Liver (tissue), 9 donors: ENCODE measurements around the gene RERE. TPM values are rescaled to one million over a fixed set of nuclear protein-coding genes. Genes with fewer than 3 reads are reported as not detected.

Experiments
- DNase-seq: peaks from one replicate; pipeline ENCODE4 v3.0.0-alpha.2; 2017; ENCODE audit warnings: low spot score
- H3K27ac ChIP-seq, 2 donors: one replicate each; pipeline ENCODE4 v1.7.0; 2013; ENCODE audit warnings: inconsistent platforms in 2 of 2, low read length in 2 of 2, control low read depth in 1 of 2, low read depth in 1 of 2, mild to moderate bottlenecking in 1 of 2
- H3K27me3 ChIP-seq, 4 donors: one replicate each; pipeline versions ENCODE4 v1.6.1 to v1.7.0; 2013; ENCODE audit warnings: low read length in 3 of 4, inconsistent platforms in 1 of 4, mild to moderate bottlenecking in 1 of 4, moderate library complexity in 1 of 4; ENCODE audit not compliant: control insufficient read depth in 4 of 4, insufficient read depth in 4 of 4
- H3K36me3 ChIP-seq, 4 donors: one replicate each; pipeline versions ENCODE4 v1.6.1 to v1.7.0; 2013; ENCODE audit warnings: low read length in 3 of 4, mild to moderate bottlenecking in 3 of 4, low read depth in 1 of 4, moderate library complexity in 1 of 4; ENCODE audit not compliant: control insufficient read depth in 4 of 4, insufficient read depth in 3 of 4
- H3K4me1 ChIP-seq, 4 donors: one replicate each; pipeline versions ENCODE4 v1.6.1 to v1.7.0; 2013; ENCODE audit warnings: low read length in 3 of 4, mild to moderate bottlenecking in 3 of 4, moderate library complexity in 1 of 4; ENCODE audit not compliant: control insufficient read depth in 4 of 4, insufficient read depth in 4 of 4
- H3K4me3 ChIP-seq, 3 donors: one replicate each; pipeline versions ENCODE4 v1.6.1 to v1.7.0; 2013; ENCODE audit warnings: low read length in 3 of 3, control low read depth in 1 of 3, low read depth in 1 of 3, mild to moderate bottlenecking in 1 of 3
- H3K9ac ChIP-seq, 2 donors: one replicate each; pipeline ENCODE4 v1.7.0; 2013; ENCODE audit warnings: low read length in 2 of 2, mild to moderate bottlenecking in 2 of 2, moderate library complexity in 2 of 2, control low read depth in 1 of 2, low read depth in 1 of 2
- H3K9me3 ChIP-seq, 4 donors: one replicate each; pipeline versions ENCODE4 v1.6.1 to v1.7.0; 2013; ENCODE audit warnings: low read length in 3 of 4; ENCODE audit not compliant: control insufficient read depth in 4 of 4
- EGR1 ChIP-seq, 2 donors: IDR thresholded peaks; 2 replicates each; pipeline ENCODE4 v1.6.1; 2016 to 2018; ENCODE audit warnings: antibody characterized with exemption in 2 of 2, low read depth in 2 of 2
- FOXA1 ChIP-seq: IDR thresholded peaks from 2 replicates; pipeline ENCODE4 v1.6.1; 2016; ENCODE audit warnings: antibody characterized with exemption
- FOXA2 ChIP-seq: IDR thresholded peaks from 2 replicates; pipeline ENCODE4 v1.6.1; 2016; ENCODE audit warnings: antibody characterized with exemption
- HNF4A ChIP-seq, 2 donors: conservative IDR thresholded peaks; 2 replicates each; pipeline ENCODE4 v1.6.1; 2016; ENCODE audit warnings: antibody characterized with exemption in 2 of 2, mild to moderate bottlenecking in 2 of 2
- HNF4G ChIP-seq: IDR thresholded peaks from 2 replicates; pipeline ENCODE4 v1.6.1; 2016; ENCODE audit warnings: antibody characterized with exemption
- JUND ChIP-seq, 2 donors: IDR thresholded peaks; 2 replicates each; pipeline ENCODE4 v1.6.1; 2016; ENCODE audit warnings: antibody characterized with exemption in 2 of 2
- NR2F2 ChIP-seq: IDR thresholded peaks from 2 replicates; pipeline ENCODE4 v1.6.1; 2016; ENCODE audit warnings: antibody characterized with exemption
- RAD21 ChIP-seq, 2 donors: IDR thresholded peaks; 2 replicates each; pipeline ENCODE4 v1.6.1; 2016; ENCODE audit warnings: antibody characterized with exemption in 2 of 2, mild to moderate bottlenecking in 2 of 2
- RXRA ChIP-seq, 2 donors: IDR thresholded peaks; 2 replicates each; pipeline ENCODE4 v1.6.1; 2017 to 2018; ENCODE audit warnings: antibody characterized with exemption in 2 of 2, mild to moderate bottlenecking in 1 of 2
- SP1 ChIP-seq: IDR thresholded peaks from 2 replicates; pipeline ENCODE4 v1.6.1; 2018; ENCODE audit warnings: antibody characterized with exemption, mild to moderate bottlenecking
- TAF1 ChIP-seq: conservative IDR thresholded peaks from 2 replicates; pipeline ENCODE4 v1.6.1; 2016; ENCODE audit warnings: antibody characterized with exemption, mild to moderate bottlenecking
- YY1 ChIP-seq: IDR thresholded peaks from 2 replicates; pipeline ENCODE4 v1.6.1; 2016; ENCODE audit warnings: antibody characterized with exemption, mild to moderate bottlenecking
- WGBS: extraction: QIAGEN DNeasy Blood & Tissue Kit; methylation state at CpG from one replicate; pipeline ENCODE4 v1.1.7; 2013; 5-methylcytosine and 5-hydroxymethylcytosine counted together
- polyA plus RNA-seq, 2 donors: library from polyadenylated mRNA; stranded (reverse) in 1 of 2; unstranded in 1 of 2; fragments of 200-250 nt in 1 of 2; fragments of >200 nt in 1 of 2; fragmentation: Nextera tagmentation in 1 of 2; extraction: Ambion mirVana in 1 of 2; gene quantifications; one replicate each; pipeline versions ENCODE4 v1.2.1 to v1.2.3, GENCODE V29; 2013 to 2015
- total RNA-seq, 2 donors: library from RNA; depleted of rRNA; stranded (reverse); fragments of >200 nt; gene quantifications; one replicate each; pipeline ENCODE4 v1.2.3, GENCODE V29; 2014
- TF ChIP-seq, protein P1 (sequence below): IDR thresholded peaks from 2 replicates; pipeline ENCODE4 v1.6.1; 2016; ENCODE audit warnings: antibody characterized with exemption
- TF ChIP-seq, protein P2 (sequence below): fragments of 150-350 bp; IDR thresholded peaks from 2 replicates; pipeline ENCODE4 v1.5.1; 2017; ENCODE audit warnings: improper control_type of control experiment, low read depth, low read length; ENCODE audit not compliant: missing input control
- TF ChIP-seq, protein P3 (sequence below): IDR thresholded peaks from 2 replicates; pipeline ENCODE4 v1.6.1; 2016; ENCODE audit warnings: antibody characterized with exemption
- TF ChIP-seq, protein P4 (sequence below): IDR thresholded peaks from 2 replicates; pipeline ENCODE4 v1.6.1; 2016; ENCODE audit warnings: antibody characterized with exemption, mild to moderate bottlenecking
- donor health status: healthy.
- donor health status: healthy.
- donor health status: healthy.
- donor health status: healthy.
- donor health status: healthy.

RERE gene
- total and polyA plus RNA-seq, 4 donors, result 9.8 to 49.1 (median 24.8) TPM

DNA sequence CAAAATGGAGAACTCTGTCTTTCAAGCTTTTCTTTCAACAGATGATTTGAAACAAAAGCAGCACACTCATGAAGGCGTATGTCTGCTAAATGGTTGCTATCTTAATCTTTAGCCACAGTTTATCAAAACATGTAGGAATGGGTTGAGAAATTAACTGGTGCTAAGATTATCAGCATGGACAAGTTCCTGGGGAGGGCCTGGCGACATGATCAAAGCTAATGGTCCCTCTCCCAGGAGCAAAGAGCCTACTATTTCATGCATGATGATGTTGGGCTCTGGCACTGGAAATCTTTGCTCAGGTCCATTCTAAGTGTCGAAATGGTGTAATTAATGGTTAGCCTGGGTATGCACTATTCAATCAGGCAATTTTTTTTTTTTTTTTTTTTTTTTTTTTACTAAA, 407.8 kb downstream of the RERE start:
- Histone ChIP-seq H3K4me1 (peaks cover 14 to 64% (median 55%) of the 10 kb centered on the region in 4 donors), H3K9me3 (no peaks in the 10 kb centered on the region), H3K27ac (peak overlapping the region; percentile 72 to 78), H3K36me3 (peaks cover 0 to 5% (median 3%) of the 10 kb centered on the region in 4 donors), H3K4me3 (no peak overlapping the region), H3K27me3 (no peaks in the 10 kb centered on the region), H3K9ac (no peak overlapping the region)
- TF ChIP-seq HNF4A (conservative IDR thresholded peaks at IDR 0.05), result peak; percentile 28 to 61
- no peak for TF ChIP-seq FOXA2
- TF ChIP-seq TAF1, result no peak
- peak in 1 of 2 donors; percentile 22 for TF ChIP-seq RXRA (IDR thresholded peaks at IDR 0.05)
- TF ChIP-seq JUND (IDR thresholded peaks at IDR 0.05), result peak in 1 of 2 donors; percentile 42
- 54% methylated on average over 3 of the region's 3 CpGs for WGBS
- DNase-seq, result no peak

DNA sequence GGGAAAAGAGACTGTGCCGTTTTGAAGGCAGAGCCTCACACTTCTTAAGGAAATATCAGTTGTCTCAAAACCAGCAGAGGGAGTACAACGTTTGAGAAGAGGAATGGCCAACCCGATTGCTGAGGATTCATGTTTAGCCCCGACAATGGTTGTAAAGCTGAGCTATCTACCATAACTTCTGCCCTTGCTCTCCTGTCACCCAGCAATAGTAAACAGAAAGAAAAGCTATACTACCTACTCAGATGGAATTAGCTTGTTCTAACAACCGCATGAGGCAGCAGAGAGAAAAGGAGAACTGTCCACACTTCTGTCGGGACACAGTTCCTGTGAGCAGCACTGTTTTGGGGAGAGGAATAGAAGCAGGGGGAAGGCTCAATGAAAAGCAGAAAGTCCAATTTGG, 408.3 kb downstream of the RERE start:
- no peak for DNase-seq
- Histone ChIP-seq H3K27me3 (no peaks in the 10 kb centered on the region), H3K27ac (peak overlapping the region; percentile 72 to 78), H3K9me3 (no peaks in the 10 kb centered on the region), H3K36me3 (peaks cover 0 to 6% (median 4%) of the 10 kb centered on the region in 4 donors), H3K4me1 (peaks cover 14 to 64% (median 55%) of the 10 kb centered on the region in 4 donors), H3K4me3 (no peak overlapping the region), H3K9ac (no peak overlapping the region)
- TF ChIP-seq, protein P1, sequence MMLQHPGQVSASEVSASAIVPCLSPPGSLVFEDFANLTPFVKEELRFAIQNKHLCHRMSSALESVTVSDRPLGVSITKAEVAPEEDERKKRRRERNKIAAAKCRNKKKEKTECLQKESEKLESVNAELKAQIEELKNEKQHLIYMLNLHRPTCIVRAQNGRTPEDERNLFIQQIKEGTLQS, result no peak
- TF ChIP-seq RAD21 (IDR thresholded peaks at IDR 0.05), result peak; percentile 55 to 73
- TF ChIP-seq, protein P2, sequence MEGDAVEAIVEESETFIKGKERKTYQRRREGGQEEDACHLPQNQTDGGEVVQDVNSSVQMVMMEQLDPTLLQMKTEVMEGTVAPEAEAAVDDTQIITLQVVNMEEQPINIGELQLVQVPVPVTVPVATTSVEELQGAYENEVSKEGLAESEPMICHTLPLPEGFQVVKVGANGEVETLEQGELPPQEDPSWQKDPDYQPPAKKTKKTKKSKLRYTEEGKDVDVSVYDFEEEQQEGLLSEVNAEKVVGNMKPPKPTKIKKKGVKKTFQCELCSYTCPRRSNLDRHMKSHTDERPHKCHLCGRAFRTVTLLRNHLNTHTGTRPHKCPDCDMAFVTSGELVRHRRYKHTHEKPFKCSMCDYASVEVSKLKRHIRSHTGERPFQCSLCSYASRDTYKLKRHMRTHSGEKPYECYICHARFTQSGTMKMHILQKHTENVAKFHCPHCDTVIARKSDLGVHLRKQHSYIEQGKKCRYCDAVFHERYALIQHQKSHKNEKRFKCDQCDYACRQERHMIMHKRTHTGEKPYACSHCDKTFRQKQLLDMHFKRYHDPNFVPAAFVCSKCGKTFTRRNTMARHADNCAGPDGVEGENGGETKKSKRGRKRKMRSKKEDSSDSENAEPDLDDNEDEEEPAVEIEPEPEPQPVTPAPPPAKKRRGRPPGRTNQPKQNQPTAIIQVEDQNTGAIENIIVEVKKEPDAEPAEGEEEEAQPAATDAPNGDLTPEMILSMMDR, result peak; percentile 44
- WGBS, result 11% methylated on average over 6 of the region's 6 CpGs

DNA sequence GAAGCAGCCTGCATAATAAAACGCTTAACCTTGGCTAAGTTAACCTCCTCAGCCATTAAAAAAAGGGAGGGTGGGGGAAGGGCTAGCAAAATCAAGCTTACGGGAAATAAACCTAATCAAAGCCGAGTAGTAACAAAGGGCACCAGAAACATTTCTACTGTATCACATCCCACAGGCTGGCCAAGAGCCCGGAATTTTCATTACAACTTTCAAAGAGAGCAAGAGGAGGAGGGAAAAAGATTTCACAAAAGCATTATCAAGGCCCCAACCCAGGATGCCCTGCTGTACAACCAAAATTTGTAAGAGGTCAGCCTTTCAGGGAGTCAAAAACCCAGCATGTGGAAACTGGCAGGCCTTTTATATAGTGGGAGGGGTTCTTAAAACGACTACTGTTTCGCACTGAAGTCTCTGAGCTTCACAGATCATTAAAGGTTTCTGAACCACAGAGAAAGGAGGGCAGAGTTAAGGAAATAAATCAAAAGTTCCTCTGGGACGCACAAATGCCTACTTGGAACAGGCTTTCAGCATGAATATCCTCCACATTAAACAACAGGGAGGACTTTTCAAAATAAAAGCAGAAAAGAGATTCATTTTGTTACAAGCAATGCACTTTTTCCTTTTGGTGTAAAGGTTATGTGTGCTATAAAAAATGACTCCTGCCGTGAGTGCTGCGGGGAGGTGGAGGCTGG, 409.1 kb downstream of the RERE start:
- Histone ChIP-seq H3K36me3 (peaks cover 0 to 6% (median 4%) of the 10 kb centered on the region in 4 donors), H3K27me3 (no peaks in the 10 kb centered on the region), H3K4me1 (peaks cover 14 to 61% (median 55%) of the 10 kb centered on the region in 4 donors), H3K9ac (no peak overlapping the region), H3K4me3 (no peak overlapping the region), H3K27ac (peak overlapping the region; percentile 72 to 78), H3K9me3 (no peaks in the 10 kb centered on the region)
- DNase-seq, result no peak
- WGBS, result 14% methylated on average over 9 of the region's 9 CpGs
- peak; percentile 93 for TF ChIP-seq NR2F2
- peak; percentile 36 for TF ChIP-seq HNF4G
- TF ChIP-seq HNF4A (conservative IDR thresholded peaks at IDR 0.05), result peak; percentile 68 to 78
- TF ChIP-seq, protein P1, result no peak
- TF ChIP-seq, protein P2, result no peak
- TF ChIP-seq RXRA (IDR thresholded peaks at IDR 0.05), result peak; percentile 92 to 93
- peak; percentile 90 for TF ChIP-seq SP1
- peak; percentile 13 for TF ChIP-seq FOXA1
- peak; percentile 20 to 78 for TF ChIP-seq JUND (IDR thresholded peaks at IDR 0.05)
- peak in 1 of 2 donors; percentile 70 for TF ChIP-seq EGR1 (IDR thresholded peaks at IDR 0.05; ENCODE audit: low read depth in 2 of 2)
- no peak for TF ChIP-seq TAF1
- TF ChIP-seq, protein P3, sequence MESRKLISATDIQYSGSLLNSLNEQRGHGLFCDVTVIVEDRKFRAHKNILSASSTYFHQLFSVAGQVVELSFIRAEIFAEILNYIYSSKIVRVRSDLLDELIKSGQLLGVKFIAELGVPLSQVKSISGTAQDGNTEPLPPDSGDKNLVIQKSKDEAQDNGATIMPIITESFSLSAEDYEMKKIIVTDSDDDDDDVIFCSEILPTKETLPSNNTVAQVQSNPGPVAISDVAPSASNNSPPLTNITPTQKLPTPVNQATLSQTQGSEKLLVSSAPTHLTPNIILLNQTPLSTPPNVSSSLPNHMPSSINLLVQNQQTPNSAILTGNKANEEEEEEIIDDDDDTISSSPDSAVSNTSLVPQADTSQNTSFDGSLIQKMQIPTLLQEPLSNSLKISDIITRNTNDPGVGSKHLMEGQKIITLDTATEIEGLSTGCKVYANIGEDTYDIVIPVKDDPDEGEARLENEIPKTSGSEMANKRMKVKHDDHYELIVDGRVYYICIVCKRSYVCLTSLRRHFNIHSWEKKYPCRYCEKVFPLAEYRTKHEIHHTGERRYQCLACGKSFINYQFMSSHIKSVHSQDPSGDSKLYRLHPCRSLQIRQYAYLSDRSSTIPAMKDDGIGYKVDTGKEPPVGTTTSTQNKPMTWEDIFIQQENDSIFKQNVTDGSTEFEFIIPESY, result peak; percentile 87
- peak; percentile 82 for TF ChIP-seq YY1
- TF ChIP-seq, protein P4, sequence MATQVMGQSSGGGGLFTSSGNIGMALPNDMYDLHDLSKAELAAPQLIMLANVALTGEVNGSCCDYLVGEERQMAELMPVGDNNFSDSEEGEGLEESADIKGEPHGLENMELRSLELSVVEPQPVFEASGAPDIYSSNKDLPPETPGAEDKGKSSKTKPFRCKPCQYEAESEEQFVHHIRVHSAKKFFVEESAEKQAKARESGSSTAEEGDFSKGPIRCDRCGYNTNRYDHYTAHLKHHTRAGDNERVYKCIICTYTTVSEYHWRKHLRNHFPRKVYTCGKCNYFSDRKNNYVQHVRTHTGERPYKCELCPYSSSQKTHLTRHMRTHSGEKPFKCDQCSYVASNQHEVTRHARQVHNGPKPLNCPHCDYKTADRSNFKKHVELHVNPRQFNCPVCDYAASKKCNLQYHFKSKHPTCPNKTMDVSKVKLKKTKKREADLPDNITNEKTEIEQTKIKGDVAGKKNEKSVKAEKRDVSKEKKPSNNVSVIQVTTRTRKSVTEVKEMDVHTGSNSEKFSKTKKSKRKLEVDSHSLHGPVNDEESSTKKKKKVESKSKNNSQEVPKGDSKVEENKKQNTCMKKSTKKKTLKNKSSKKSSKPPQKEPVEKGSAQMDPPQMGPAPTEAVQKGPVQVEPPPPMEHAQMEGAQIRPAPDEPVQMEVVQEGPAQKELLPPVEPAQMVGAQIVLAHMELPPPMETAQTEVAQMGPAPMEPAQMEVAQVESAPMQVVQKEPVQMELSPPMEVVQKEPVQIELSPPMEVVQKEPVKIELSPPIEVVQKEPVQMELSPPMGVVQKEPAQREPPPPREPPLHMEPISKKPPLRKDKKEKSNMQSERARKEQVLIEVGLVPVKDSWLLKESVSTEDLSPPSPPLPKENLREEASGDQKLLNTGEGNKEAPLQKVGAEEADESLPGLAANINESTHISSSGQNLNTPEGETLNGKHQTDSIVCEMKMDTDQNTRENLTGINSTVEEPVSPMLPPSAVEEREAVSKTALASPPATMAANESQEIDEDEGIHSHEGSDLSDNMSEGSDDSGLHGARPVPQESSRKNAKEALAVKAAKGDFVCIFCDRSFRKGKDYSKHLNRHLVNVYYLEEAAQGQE, result peak; percentile 83
- TF ChIP-seq RAD21 (IDR thresholded peaks at IDR 0.05), result peak; percentile 55 to 61
